Measurements from ENCODE around the gene PDK4.

PDK4 gene

DNA sequence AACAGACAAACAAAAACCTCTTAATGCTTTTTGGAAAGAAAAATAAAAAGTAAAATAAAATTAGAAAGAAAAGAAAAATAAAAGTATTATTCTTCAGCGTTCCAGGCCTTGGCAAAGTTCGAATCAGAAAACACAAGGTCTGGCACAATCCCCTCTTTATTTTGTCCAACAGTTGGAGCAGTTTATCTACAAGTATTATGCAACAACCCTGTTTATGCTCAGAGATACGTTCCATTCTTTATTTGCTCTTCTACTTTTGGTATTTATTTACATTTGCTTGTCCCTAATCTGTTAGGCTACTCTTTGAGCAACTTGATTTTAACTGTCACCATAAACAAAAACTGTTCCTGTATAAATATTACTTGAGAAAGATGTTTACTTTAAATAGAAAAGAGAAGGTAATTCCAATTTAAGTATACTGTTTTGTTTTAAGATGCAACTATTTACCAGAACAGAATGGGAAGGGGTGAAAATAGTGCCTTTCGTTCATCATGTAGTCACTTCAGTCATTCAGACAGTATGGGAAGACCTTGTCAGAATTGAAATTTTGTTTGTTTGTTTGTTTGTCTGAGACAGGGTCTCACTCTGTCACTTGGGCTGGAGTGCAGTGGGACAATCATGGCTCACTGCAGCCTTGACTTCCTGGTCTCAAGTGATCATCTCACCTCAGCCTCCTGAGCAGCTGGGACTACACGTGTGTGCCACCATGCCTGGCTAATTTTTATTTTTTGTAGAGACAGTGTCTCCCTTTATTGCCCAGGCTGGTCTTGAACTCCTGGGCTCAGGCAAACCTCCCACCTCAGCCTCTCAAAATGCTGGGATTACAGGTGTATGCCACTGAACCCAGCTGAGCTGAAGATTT lies 5.7 kb downstream of the PDK4 start:
- H3K27me3 ChIP-seq (ENCODE audit: insufficient read depth, low read length, poor library complexity), result no peaks in the 10 kb centered on the region
- H3K9ac ChIP-seq (ENCODE audit: low read depth, low read length), result no peak overlapping the region
- ATAC-seq (ENCODE audit: insufficient read depth, low read depth) (no peak), DNase-seq (no peak)
- H3K4me3 ChIP-seq (ENCODE audit: low read depth in 1 of 2, low read length in 2 of 2), result no peak overlapping the region
- TF ChIP-seq, protein P1, sequence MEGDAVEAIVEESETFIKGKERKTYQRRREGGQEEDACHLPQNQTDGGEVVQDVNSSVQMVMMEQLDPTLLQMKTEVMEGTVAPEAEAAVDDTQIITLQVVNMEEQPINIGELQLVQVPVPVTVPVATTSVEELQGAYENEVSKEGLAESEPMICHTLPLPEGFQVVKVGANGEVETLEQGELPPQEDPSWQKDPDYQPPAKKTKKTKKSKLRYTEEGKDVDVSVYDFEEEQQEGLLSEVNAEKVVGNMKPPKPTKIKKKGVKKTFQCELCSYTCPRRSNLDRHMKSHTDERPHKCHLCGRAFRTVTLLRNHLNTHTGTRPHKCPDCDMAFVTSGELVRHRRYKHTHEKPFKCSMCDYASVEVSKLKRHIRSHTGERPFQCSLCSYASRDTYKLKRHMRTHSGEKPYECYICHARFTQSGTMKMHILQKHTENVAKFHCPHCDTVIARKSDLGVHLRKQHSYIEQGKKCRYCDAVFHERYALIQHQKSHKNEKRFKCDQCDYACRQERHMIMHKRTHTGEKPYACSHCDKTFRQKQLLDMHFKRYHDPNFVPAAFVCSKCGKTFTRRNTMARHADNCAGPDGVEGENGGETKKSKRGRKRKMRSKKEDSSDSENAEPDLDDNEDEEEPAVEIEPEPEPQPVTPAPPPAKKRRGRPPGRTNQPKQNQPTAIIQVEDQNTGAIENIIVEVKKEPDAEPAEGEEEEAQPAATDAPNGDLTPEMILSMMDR (IDR thresholded peaks at IDR 0.05; ENCODE audit: borderline replicate concordance, extremely low read depth, low read length, poor library complexity, severe bottlenecking), result no peak
- TF ChIP-seq EZH2 (IDR thresholded peaks at IDR 0.05; ENCODE audit: borderline replicate concordance, low read depth, low read length, severe bottlenecking), result no peak
- H3K9me3 ChIP-seq (ENCODE audit: insufficient read depth, low read length, severe bottlenecking), result no peaks in the 10 kb centered on the region
- H3K79me2 ChIP-seq (ENCODE audit: insufficient read depth, low read length), result no peaks in the 10 kb centered on the region
- no peaks in the 10 kb centered on the region for H3K4me1 ChIP-seq (ENCODE audit: insufficient read depth, low read length)
- no peak overlapping the region for H3K27ac ChIP-seq (ENCODE audit: low read length)
- H4K20me1 ChIP-seq (ENCODE audit: insufficient read depth, low read length), result no peaks in the 10 kb centered on the region
- no peak overlapping the region for H3K4me2 ChIP-seq (ENCODE audit: insufficient read depth, low read length)
- H2AFZ ChIP-seq (ENCODE audit: low read depth, low read length), result no peak overlapping the region
- H3K36me3 ChIP-seq (ENCODE audit: insufficient read depth, low read length), result no peaks in the 10 kb centered on the region

GRCh38 chr7:95589766-95590165 lies 6.5 kb downstream of the PDK4 start:
- H3K4me3 ChIP-seq (ENCODE audit: low read depth in 1 of 2, low read length in 2 of 2), result no peak overlapping the region
- TF ChIP-seq, protein P1 (IDR thresholded peaks at IDR 0.05; ENCODE audit: borderline replicate concordance, extremely low read depth, low read length, poor library complexity, severe bottlenecking), result no peak
- no peaks in the 10 kb centered on the region for H4K20me1 ChIP-seq (ENCODE audit: insufficient read depth, low read length)
- H3K4me2 ChIP-seq (ENCODE audit: insufficient read depth, low read length), result no peak overlapping the region
- H3K9ac ChIP-seq (ENCODE audit: low read depth, low read length), result no peak overlapping the region
- no peaks in the 10 kb centered on the region for H3K36me3 ChIP-seq (ENCODE audit: insufficient read depth, low read length)
- no peak for DNase-seq
- no peaks in the 10 kb centered on the region for H3K9me3 ChIP-seq (ENCODE audit: insufficient read depth, low read length, severe bottlenecking)
- no peak overlapping the region for H3K27ac ChIP-seq (ENCODE audit: low read length)
- no peaks in the 10 kb centered on the region for H3K27me3 ChIP-seq (ENCODE audit: insufficient read depth, low read length, poor library complexity)
- no peak for ATAC-seq (ENCODE audit: insufficient read depth, low read depth)
- H2AFZ ChIP-seq (ENCODE audit: low read depth, low read length), result no peak overlapping the region
- no peaks in the 10 kb centered on the region for H3K79me2 ChIP-seq (ENCODE audit: insufficient read depth, low read length)
- H3K4me1 ChIP-seq (ENCODE audit: insufficient read depth, low read length), result no peaks in the 10 kb centered on the region

- ATAC-seq (ENCODE audit: insufficient read depth, low read depth) (no peak), DNase-seq (no peak)
- TF ChIP-seq EZH2 (IDR thresholded peaks at IDR 0.05; ENCODE audit: borderline replicate concordance, low read depth, low read length, severe bottlenecking), result no peak
- TF ChIP-seq, protein P1 (IDR thresholded peaks at IDR 0.05; ENCODE audit: borderline replicate concordance, extremely low read depth, low read length, poor library complexity, severe bottlenecking), result no peak
- no peaks in the 10 kb centered on the region for H3K9me3 ChIP-seq (ENCODE audit: insufficient read depth, low read length, severe bottlenecking)
- no peaks in the 10 kb centered on the region for H3K27me3 ChIP-seq (ENCODE audit: insufficient read depth, low read length, poor library complexity)
- H3K4me2 ChIP-seq (ENCODE audit: insufficient read depth, low read length), result no peak overlapping the region
- no peak overlapping the region for H3K27ac ChIP-seq (ENCODE audit: low read length)
- no peaks in the 10 kb centered on the region for H3K4me1 ChIP-seq (ENCODE audit: insufficient read depth, low read length)
- H3K36me3 ChIP-seq (ENCODE audit: insufficient read depth, low read length), result no peaks in the 10 kb centered on the region
- no peak overlapping the region for H3K9ac ChIP-seq (ENCODE audit: low read depth, low read length)
- H3K4me3 ChIP-seq (ENCODE audit: low read depth in 1 of 2, low read length in 2 of 2), result no peak overlapping the region
- H2AFZ ChIP-seq (ENCODE audit: low read depth, low read length), result no peak overlapping the region
- no peaks in the 10 kb centered on the region for H3K79me2 ChIP-seq (ENCODE audit: insufficient read depth, low read length)
- no peaks in the 10 kb centered on the region for H4K20me1 ChIP-seq (ENCODE audit: insufficient read depth, low read length)
These were observed 7.3 kb downstream of the PDK4 start for GRCh38 chr7:95589031-95589430.
